ENCODE data around the gene CLPTM1.
A peak's percentile ranks its signal among the peaks of the same experiment; 100 is the strongest.
"Not testable (repeated sequence)": the region's sequence is repeated elsewhere in the genome, so short reads cannot be mapped to it uniquely, and the experiment has no call there.

Gene CLPTM1, protein sequence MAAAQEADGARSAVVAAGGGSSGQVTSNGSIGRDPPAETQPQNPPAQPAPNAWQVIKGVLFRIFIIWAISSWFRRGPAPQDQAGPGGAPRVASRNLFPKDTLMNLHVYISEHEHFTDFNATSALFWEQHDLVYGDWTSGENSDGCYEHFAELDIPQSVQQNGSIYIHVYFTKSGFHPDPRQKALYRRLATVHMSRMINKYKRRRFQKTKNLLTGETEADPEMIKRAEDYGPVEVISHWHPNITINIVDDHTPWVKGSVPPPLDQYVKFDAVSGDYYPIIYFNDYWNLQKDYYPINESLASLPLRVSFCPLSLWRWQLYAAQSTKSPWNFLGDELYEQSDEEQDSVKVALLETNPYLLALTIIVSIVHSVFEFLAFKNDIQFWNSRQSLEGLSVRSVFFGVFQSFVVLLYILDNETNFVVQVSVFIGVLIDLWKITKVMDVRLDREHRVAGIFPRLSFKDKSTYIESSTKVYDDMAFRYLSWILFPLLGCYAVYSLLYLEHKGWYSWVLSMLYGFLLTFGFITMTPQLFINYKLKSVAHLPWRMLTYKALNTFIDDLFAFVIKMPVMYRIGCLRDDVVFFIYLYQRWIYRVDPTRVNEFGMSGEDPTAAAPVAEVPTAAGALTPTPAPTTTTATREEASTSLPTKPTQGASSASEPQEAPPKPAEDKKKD

GRCh38 chr19:44954649-44955504 is at the start of gene CLPTM1:
CLPTM1 (plus strand) TSS chr19:44955380; CDS start chr19:44955396, 16 bp downstream.
- Histone ChIP-seq H3K36me3 (ENCODE audit: control insufficient read depth, insufficient read depth, low read length) (peaks cover 6% of the 10 kb centered on the region), H3K9me3 (ENCODE audit: control insufficient read depth, insufficient read depth, low read length) (no peaks in the 10 kb centered on the region), H3K4me1 (ENCODE audit: control insufficient read depth, insufficient read depth, low read length) (peaks cover 4% of the 10 kb centered on the region), H3K9ac (ENCODE audit: low read depth, low read length) (peak within 1 kb of the TSS; percentile 99), H3K4me3 (ENCODE audit: low read depth, low read length) (peak within 1 kb of the TSS; percentile 94), H3K27me3 (ENCODE audit: control insufficient read depth, insufficient read depth, low read length) (no peaks in the 10 kb centered on the region)

DNA sequence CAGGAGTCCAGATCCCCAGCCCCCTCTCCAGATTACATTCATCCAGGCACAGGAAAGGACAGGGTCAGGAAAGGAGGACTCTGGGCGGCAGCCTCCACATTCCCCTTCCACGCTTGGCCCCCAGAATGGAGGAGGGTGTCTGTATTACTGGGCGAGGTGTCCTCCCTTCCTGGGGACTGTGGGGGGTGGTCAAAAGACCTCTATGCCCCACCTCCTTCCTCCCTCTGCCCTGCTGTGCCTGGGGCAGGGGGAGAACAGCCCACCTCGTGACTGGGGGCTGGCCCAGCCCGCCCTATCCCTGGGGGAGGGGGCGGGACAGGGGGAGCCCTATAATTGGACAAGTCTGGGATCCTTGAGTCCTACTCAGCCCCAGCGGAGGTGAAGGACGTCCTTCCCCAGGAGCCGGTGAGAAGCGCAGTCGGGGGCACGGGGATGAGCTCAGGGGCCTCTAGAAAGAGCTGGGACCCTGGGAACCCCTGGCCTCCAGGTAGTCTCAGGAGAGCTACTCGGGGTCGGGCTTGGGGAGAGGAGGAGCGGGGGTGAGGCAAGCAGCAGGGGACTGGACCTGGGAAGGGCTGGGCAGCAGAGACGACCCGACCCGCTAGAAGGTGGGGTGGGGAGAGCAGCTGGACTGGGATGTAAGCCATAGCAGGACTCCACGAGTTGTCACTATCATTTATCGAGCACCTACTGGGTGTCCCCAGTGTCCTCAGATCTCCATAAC is 49.6 kb upstream of the CLPTM1 start, which contains the start of gene APOE:
Gene APOE, plus strand, starts transcription at position 360 of the 724 bp plus-strand sequence. CDS start 829 bp downstream, outside the sequence.
- peaks cover 42% of the 10 kb centered on the region for H3K36me3 ChIP-seq (ENCODE audit: control insufficient read depth, insufficient read depth, low read length)
- H3K9ac ChIP-seq (ENCODE audit: low read depth, low read length) = peak within 1 kb of the TSS; percentile 93
- no peaks in the 10 kb centered on the region for H3K9me3 ChIP-seq (ENCODE audit: control insufficient read depth, insufficient read depth, low read length)
- no peaks in the 10 kb centered on the region for H3K27me3 ChIP-seq (ENCODE audit: control insufficient read depth, insufficient read depth, low read length)
- H3K4me1 ChIP-seq (ENCODE audit: control insufficient read depth, insufficient read depth, low read length) = peaks cover 2% of the 10 kb centered on the region
- H3K4me3 ChIP-seq (ENCODE audit: low read depth, low read length) = peak within 1 kb of the TSS; percentile 100

DNA sequence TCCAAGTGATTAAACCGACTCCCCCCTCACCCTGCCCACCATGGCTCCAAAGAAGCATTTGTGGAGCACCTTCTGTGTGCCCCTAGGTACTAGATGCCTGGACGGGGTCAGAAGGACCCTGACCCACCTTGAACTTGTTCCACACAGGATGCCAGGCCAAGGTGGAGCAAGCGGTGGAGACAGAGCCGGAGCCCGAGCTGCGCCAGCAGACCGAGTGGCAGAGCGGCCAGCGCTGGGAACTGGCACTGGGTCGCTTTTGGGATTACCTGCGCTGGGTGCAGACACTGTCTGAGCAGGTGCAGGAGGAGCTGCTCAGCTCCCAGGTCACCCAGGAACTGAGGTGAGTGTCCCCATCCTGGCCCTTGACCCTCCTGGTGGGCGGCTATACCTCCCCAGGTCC is 47.6 kb upstream of the CLPTM1 start:
- Histone ChIP-seq H3K36me3 (ENCODE audit: control insufficient read depth, insufficient read depth, low read length) (peaks cover 32% of the 10 kb centered on the region), H3K27me3 (ENCODE audit: control insufficient read depth, insufficient read depth, low read length) (no peaks in the 10 kb centered on the region), H3K4me3 (ENCODE audit: low read depth, low read length) (peak overlapping the region; percentile 100), H3K4me1 (ENCODE audit: control insufficient read depth, insufficient read depth, low read length) (peaks cover 2% of the 10 kb centered on the region), H3K9ac (ENCODE audit: low read depth, low read length) (no peak overlapping the region), H3K9me3 (ENCODE audit: control insufficient read depth, insufficient read depth, low read length) (no peaks in the 10 kb centered on the region)

DNA sequence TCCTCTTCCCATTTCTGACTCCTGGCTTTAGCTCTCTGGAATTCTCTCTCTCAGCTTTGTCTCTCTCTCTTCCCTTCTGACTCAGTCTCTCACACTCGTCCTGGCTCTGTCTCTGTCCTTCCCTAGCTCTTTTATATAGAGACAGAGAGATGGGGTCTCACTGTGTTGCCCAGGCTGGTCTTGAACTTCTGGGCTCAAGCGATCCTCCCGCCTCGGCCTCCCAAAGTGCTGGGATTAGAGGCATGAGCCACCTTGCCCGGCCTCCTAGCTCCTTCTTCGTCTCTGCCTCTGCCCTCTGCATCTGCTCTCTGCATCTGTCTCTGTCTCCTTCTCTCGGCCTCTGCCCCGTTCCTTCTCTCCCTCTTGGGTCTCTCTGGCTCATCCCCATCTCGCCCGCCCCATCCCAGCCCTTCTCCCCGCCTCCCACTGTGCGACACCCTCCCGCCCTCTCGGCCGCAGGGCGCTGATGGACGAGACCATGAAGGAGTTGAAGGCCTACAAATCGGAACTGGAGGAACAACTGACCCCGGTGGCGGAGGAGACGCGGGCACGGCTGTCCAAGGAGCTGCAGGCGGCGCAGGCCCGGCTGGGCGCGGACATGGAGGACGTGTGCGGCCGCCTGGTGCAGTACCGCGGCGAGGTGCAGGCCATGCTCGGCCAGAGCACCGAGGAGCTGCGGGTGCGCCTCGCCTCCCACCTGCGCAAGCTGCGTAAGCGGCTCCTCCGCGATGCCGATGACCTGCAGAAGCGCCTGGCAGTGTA is 46.9 kb upstream of the CLPTM1 start:
- Histone ChIP-seq H3K36me3 (ENCODE audit: control insufficient read depth, insufficient read depth, low read length) (peaks cover 28% of the 10 kb centered on the region), H3K27me3 (ENCODE audit: control insufficient read depth, insufficient read depth, low read length) (no peaks in the 10 kb centered on the region), H3K9me3 (ENCODE audit: control insufficient read depth, insufficient read depth, low read length) (no peaks in the 10 kb centered on the region), H3K4me3 (ENCODE audit: low read depth, low read length) (no peak overlapping the region), H3K4me1 (ENCODE audit: control insufficient read depth, insufficient read depth, low read length) (peaks cover 2% of the 10 kb centered on the region), H3K9ac (ENCODE audit: low read depth, low read length) (no peak overlapping the region)

DNA sequence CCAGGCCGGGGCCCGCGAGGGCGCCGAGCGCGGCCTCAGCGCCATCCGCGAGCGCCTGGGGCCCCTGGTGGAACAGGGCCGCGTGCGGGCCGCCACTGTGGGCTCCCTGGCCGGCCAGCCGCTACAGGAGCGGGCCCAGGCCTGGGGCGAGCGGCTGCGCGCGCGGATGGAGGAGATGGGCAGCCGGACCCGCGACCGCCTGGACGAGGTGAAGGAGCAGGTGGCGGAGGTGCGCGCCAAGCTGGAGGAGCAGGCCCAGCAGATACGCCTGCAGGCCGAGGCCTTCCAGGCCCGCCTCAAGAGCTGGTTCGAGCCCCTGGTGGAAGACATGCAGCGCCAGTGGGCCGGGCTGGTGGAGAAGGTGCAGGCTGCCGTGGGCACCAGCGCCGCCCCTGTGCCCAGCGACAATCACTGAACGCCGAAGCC is 46.3 kb upstream of the CLPTM1 start:
- Histone ChIP-seq H3K4me1 (ENCODE audit: control insufficient read depth, insufficient read depth, low read length) (peaks cover 2% of the 10 kb centered on the region), H3K36me3 (ENCODE audit: control insufficient read depth, insufficient read depth, low read length) (peaks cover 28% of the 10 kb centered on the region), H3K4me3 (ENCODE audit: low read depth, low read length) (no peak overlapping the region), H3K27me3 (ENCODE audit: control insufficient read depth, insufficient read depth, low read length) (no peaks in the 10 kb centered on the region), H3K9me3 (ENCODE audit: control insufficient read depth, insufficient read depth, low read length) (no peaks in the 10 kb centered on the region), H3K9ac (ENCODE audit: low read depth, low read length) (no peak overlapping the region)

DNA sequence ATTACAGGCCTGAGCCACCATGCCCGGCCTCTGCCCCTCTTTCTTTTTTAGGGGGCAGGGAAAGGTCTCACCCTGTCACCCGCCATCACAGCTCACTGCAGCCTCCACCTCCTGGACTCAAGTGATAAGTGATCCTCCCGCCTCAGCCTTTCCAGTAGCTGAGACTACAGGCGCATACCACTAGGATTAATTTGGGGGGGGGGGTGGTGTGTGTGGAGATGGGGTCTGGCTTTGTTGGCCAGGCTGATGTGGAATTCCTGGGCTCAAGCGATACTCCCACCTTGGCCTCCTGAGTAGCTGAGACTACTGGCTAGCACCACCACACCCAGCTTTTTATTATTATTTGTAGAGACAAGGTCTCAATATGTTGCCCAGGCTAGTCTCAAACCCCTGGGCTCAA is 45.4 kb upstream of the CLPTM1 start:
- peaks cover 28% of the 10 kb centered on the region for H3K36me3 ChIP-seq (ENCODE audit: control insufficient read depth, insufficient read depth, low read length)
- H3K9me3 ChIP-seq (ENCODE audit: control insufficient read depth, insufficient read depth, low read length) = no peaks in the 10 kb centered on the region
- no peaks in the 10 kb centered on the region for H3K27me3 ChIP-seq (ENCODE audit: control insufficient read depth, insufficient read depth, low read length)
- no peaks in the 10 kb centered on the region for H3K4me1 ChIP-seq (ENCODE audit: control insufficient read depth, insufficient read depth, low read length)
- H3K4me3 ChIP-seq (ENCODE audit: low read depth, low read length) = no peak overlapping the region
- H3K9ac ChIP-seq (ENCODE audit: low read depth, low read length) = no peak overlapping the region

GRCh38 chr19:44911896-44912295 is 43.3 kb upstream of the CLPTM1 start:
- H3K4me3 ChIP-seq (ENCODE audit: low read depth, low read length); H3K9me3 ChIP-seq (ENCODE audit: control insufficient read depth, insufficient read depth, low read length); H3K9ac ChIP-seq (ENCODE audit: low read depth, low read length); H3K27me3 ChIP-seq (ENCODE audit: control insufficient read depth, insufficient read depth, low read length); H3K4me1 ChIP-seq (ENCODE audit: control insufficient read depth, insufficient read depth, low read length): not testable (repeated sequence)
- peaks cover 28% of the 10 kb centered on the region for H3K36me3 ChIP-seq (ENCODE audit: control insufficient read depth, insufficient read depth, low read length)

GRCh38 chr19:44912854-44913253 is 42.3 kb upstream of the CLPTM1 start:
- Histone ChIP-seq H3K4me3 (ENCODE audit: low read depth, low read length) (no peak overlapping the region), H3K9me3 (ENCODE audit: control insufficient read depth, insufficient read depth, low read length) (no peaks in the 10 kb centered on the region), H3K36me3 (ENCODE audit: control insufficient read depth, insufficient read depth, low read length) (peaks cover 19% of the 10 kb centered on the region), H3K27me3 (ENCODE audit: control insufficient read depth, insufficient read depth, low read length) (no peaks in the 10 kb centered on the region), H3K9ac (ENCODE audit: low read depth, low read length) (no peak overlapping the region), H3K4me1 (ENCODE audit: control insufficient read depth, insufficient read depth, low read length) (no peaks in the 10 kb centered on the region)

GRCh38 chr19:44913512-44914432 is 41.4 kb upstream of the CLPTM1 start:
- Histone ChIP-seq H3K9ac (ENCODE audit: low read depth, low read length) (peak overlapping the region; percentile 88), H3K4me3 (ENCODE audit: low read depth, low read length) (peak overlapping the region; percentile 74)
- not testable (repeated sequence) for H3K27me3 ChIP-seq (ENCODE audit: control insufficient read depth, insufficient read depth, low read length); H3K36me3 ChIP-seq (ENCODE audit: control insufficient read depth, insufficient read depth, low read length); H3K9me3 ChIP-seq (ENCODE audit: control insufficient read depth, insufficient read depth, low read length); H3K4me1 ChIP-seq (ENCODE audit: control insufficient read depth, insufficient read depth, low read length)

All from iPS-15b (cell line).